Body of pancreas (tissue), 4 donors: Measurements from ENCODE around the gene ZDHHC22. TPM values are rescaled to one million over a fixed set of nuclear protein-coding genes. Genes with fewer than 3 reads are reported as not detected.

Source experiments
- ATAC-seq: fragments of 150-250 bp; one replicate; pipeline ENCODE4 v1.9.1; 2016
- DNase-seq, 4 donors: peaks; one replicate each; pipeline ENCODE4 v3.0.0-alpha.2; 2019
- H3K27ac ChIP-seq, 4 donors: fragments of 200-600 bp; sonication (generic); 1 replicate in 3 of 4; 2 replicates in 1 of 4; pipeline versions ENCODE4 v1.5.1 to v1.6.1; 2016 to 2019; ENCODE audit warnings: mild to moderate bottlenecking in 1 of 4, mixed read lengths in 1 of 4, moderate library complexity in 1 of 4
- H3K27me3 ChIP-seq, 2 donors: fragments of 200-600 bp; sonication (generic); one replicate each; pipeline ENCODE4 v1.6.0; 2016; ENCODE audit warnings: mild to moderate bottlenecking in 1 of 2
- H3K36me3 ChIP-seq, 2 donors: fragments of 200-600 bp; sonication (generic); replicated peaks in 1 of 2; 2 replicates each; pipeline ENCODE4 v1.5.1; 2016; ENCODE audit warnings: low read depth in 2 of 2; ENCODE audit not compliant: insufficient read depth in 1 of 2
- H3K4me1 ChIP-seq: fragments of 200-600 bp; sonication (generic); one replicate; pipeline ENCODE4 v1.6.0; 2016
- H3K4me3 ChIP-seq, 2 donors: fragments of 200-600 bp; sonication (generic); 1 replicate in 1 of 2; 2 replicates in 1 of 2; pipeline ENCODE4 v1.5.1; 2016 to 2019
- H3K9me3 ChIP-seq, 3 donors: fragments of 200-600 bp; sonication (generic); 1 replicate in 2 of 3; 2 replicates in 1 of 3; pipeline ENCODE4 v1.5.1; 2016
- CTCF ChIP-seq, 7 experiments: fragments of 450-650 bp in 4 of 7; fragments of 200-600 bp in 3 of 7; sonication (generic) in 3 of 7; IDR thresholded peaks; one replicate each; pipeline ENCODE4 v1.5.1; 2016 to 2019; ENCODE audit warnings: antibody characterized with exemption in 7 of 7
- POLR2A ChIP-seq, 3 donors: fragments of 450-650 bp; IDR thresholded peaks; one replicate each; pipeline ENCODE4 v1.6.1; 2016; ENCODE audit warnings: antibody characterized with exemption in 3 of 3, mild to moderate bottlenecking in 2 of 3
- WGBS, 2 donors: methylation state at CpG; one replicate each; pipeline ENCODE4 v1.1.5; 2017; 5-methylcytosine and 5-hydroxymethylcytosine counted together
- intact Hi-C: fragments of 100-400 bp; cut with DNase I; formaldehyde crosslinking; loops from one replicate; pipeline ENCODE4 v1.15.1; 2023
- total RNA-seq, 2 donors: library from RNA; depleted of rRNA; stranded (reverse); fragments of >200 nt; gene quantifications; one replicate each; pipeline ENCODE4 v1.1.0, GENCODE V29; 2016

Gene ZDHHC22
- total RNA-seq, 2 donors from 2014 or later = not detected

GRCh38 chr14:77123381-77124325 lies 17.9 kb downstream of the ZDHHC22 start:
- peak overlapping the region; percentile 13 to 66 (median 56) for H3K27ac ChIP-seq
- intact Hi-C loops = no loop called here
- H3K4me3 ChIP-seq = no peak overlapping the region
- peaks cover 30% of the 10 kb centered on the region for H3K4me1 ChIP-seq
- WGBS, 2 donors = 53 to 63% methylated on average over 9 of the region's 9 CpGs
- peak in 2 of 7 experiments; percentile 1 to 22 for TF ChIP-seq CTCF (IDR thresholded peaks at IDR 0.05)
- peak in 1 of 3 donors; percentile 28 for TF ChIP-seq POLR2A (IDR thresholded peaks at IDR 0.05)
- H3K27me3 ChIP-seq = no peaks in the 10 kb centered on the region
- DNase-seq (peak; percentile 92 to 98 (median 96)), ATAC-seq (peak; percentile 94)
- H3K9me3 ChIP-seq = no peaks in the 10 kb centered on the region
- H3K36me3 ChIP-seq = no peaks in the 10 kb centered on the region

- Histone ChIP-seq H3K27ac (peak overlapping the region; percentile 13 to 66 (median 56)), H3K4me3 (no peak overlapping the region), H3K9me3 (no peaks in the 10 kb centered on the region), H3K4me1 (peaks cover 30% of the 10 kb centered on the region), H3K27me3 (no peaks in the 10 kb centered on the region), H3K36me3 (no peaks in the 10 kb centered on the region)
- no peak for ATAC-seq
- TF ChIP-seq CTCF (IDR thresholded peaks at IDR 0.05) = no peak
- TF ChIP-seq POLR2A (IDR thresholded peaks at IDR 0.05) = no peak
- intact Hi-C loops = no loop called here
- DNase-seq = no peak
- WGBS, 2 donors = 68 to 75% methylated on average over 6 of the region's 6 CpGs
Observed at GRCh38 chr14:77122526-77123125, 19.0 kb downstream of the ZDHHC22 start.

DNA sequence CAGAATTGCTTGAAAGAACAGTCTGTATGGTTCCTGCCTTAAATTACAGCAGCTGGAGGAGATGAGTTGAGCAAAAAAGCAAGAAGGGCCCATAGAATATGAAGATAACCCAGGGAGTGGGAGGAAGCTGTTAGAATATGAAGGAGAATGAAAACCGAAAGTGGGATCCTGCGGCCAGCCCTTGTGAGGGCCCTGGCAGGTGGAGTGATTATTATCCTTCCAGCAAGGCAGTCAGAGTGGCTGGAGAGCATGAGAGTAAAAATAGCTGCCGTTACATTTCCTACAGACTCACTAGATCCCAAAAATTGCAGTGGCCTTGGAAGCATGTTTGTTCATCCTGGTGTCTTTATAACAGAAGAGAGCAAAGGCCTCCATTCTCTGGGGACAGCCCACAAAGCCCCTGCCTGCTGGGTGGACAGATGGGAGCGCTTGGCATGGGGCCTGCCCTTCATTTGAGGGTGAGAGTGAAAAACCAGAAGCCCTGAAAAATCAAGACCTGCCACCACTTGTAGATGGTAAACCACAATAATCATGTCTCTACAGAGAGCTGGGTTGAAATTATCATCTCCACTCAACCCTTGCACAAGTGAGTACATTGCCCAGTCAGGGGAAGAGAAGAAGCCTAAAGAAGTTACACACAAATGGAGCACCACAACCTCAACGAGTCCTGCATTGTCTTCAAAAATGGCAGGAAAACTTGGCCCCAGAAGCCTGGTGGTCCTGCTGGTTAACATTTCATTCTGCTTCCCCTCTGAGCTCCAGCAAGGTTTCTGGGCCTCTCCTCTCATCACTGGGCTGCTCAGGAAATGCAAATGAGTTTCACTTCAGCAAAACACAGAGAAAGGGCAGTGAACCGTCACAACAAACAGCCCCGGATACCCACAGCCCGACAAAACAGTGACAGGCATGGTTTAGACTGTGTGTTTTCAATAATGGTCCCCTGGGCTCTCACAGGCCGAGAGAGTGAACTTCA lies 20.5 kb downstream of the ZDHHC22 start:
- DNase-seq = no peak
- intact Hi-C loops = no loop called here
- no peaks in the 10 kb centered on the region for H3K27me3 ChIP-seq
- 73 to 80% methylated on average over 8 to 9 of the region's 9 CpGs for WGBS, 2 donors
- no peak for TF ChIP-seq POLR2A (IDR thresholded peaks at IDR 0.05)
- no peak for TF ChIP-seq CTCF (IDR thresholded peaks at IDR 0.05)
- H3K4me1 ChIP-seq = peaks cover 30% of the 10 kb centered on the region
- H3K9me3 ChIP-seq = no peaks in the 10 kb centered on the region
- no peak overlapping the region for H3K4me3 ChIP-seq
- H3K27ac ChIP-seq = peak overlapping the region in 1 of 4 donors; percentile 6
- H3K36me3 ChIP-seq = no peaks in the 10 kb centered on the region
- no peak for ATAC-seq

- Histone ChIP-seq H3K4me3 (no peak overlapping the region), H3K27me3 (no peaks in the 10 kb centered on the region), H3K4me1 (peaks cover 24% of the 10 kb centered on the region), H3K36me3 (peaks cover 0 to under 1% of the 10 kb centered on the region in 2 donors), H3K27ac (no peak overlapping the region), H3K9me3 (no peaks in the 10 kb centered on the region)
- DNase-seq (no peak), ATAC-seq (no peak)
- 89 to 95% methylated on average over 7 of the region's 7 CpGs for WGBS, 2 donors
- TF ChIP-seq POLR2A (IDR thresholded peaks at IDR 0.05) (no peak), CTCF (IDR thresholded peaks at IDR 0.05) (no peak)
- intact Hi-C loops = no loop called here
Observed at GRCh38 chr14:77119851-77120250, 21.7 kb downstream of the ZDHHC22 start.
